ENCODE data around the gene TM2D1.

The TM2D1 gene

GRCh38 chr1:61641578-61642336, 83.2 kb downstream of the TM2D1 start:
- DNase-seq = no peak

GRCh38 chr1:61640531-61641530, 84.1 kb downstream of the TM2D1 start:
- no peak for DNase-seq

GRCh38 chr1:61639608-61640336, 85.2 kb downstream of the TM2D1 start:
- DNase-seq = no peak

GRCh38 chr1:61638911-61639605, 85.9 kb downstream of the TM2D1 start:
- DNase-seq = no peak

GRCh38 chr1:61638296-61638695, 86.6 kb downstream of the TM2D1 start:
- DNase-seq = no peak

- no peak for DNase-seq
Measured at GRCh38 chr1:61637470-61637869, 87.5 kb downstream of the TM2D1 start.

GRCh38 chr1:61636814-61637213, 88.1 kb downstream of the TM2D1 start:
- no peak for DNase-seq

GRCh38 chr1:61636376-61636775, 88.6 kb downstream of the TM2D1 start:
- DNase-seq = no peak

- no peak for DNase-seq
Measured at GRCh38 chr1:61635557-61635956, 89.4 kb downstream of the TM2D1 start.

- no peak for DNase-seq
Measured at GRCh38 chr1:61631436-61631835, 93.5 kb downstream of the TM2D1 start.

Data from NCI-H524 treated with DMSO at 0.1 percent for 48 hours (cell line).